Upper lobe of left lung (tissue), 6 donors: ENCODE results near the gene MKKS. TPM values are rescaled to one million over a fixed set of nuclear protein-coding genes. Genes with fewer than 3 reads are reported as not detected.

ENCODE experiments used
- ATAC-seq, 2 donors: fragments of 200-7000 bp; cut with Tn5 transposase; one replicate each; pipeline ENCODE4 v1.9.1; 2022; ENCODE audit warnings: mild to moderate bottlenecking in 2 of 2, moderate library complexity in 2 of 2; ENCODE audit not compliant: low FRiP score in 2 of 2
- DNase-seq, 2 donors: peaks; one replicate each; pipeline ENCODE4 v3.0.0-alpha.2; 2019 to 2020
- H3K27ac ChIP-seq, 4 donors: fragments of 200-600 bp; sonication (generic); one replicate each; pipeline ENCODE4 v1.5.1; 2016 to 2019
- H3K27me3 ChIP-seq, 4 donors: fragments of 200-600 bp; sonication (generic); one replicate each; pipeline ENCODE4 v1.5.1; 2017 to 2019
- H3K36me3 ChIP-seq, 4 donors: fragments of 200-600 bp; sonication (generic); one replicate each; pipeline ENCODE4 v1.5.1; 2016 to 2019
- H3K4me1 ChIP-seq, 4 donors: fragments of 200-600 bp; sonication (generic); one replicate each; pipeline ENCODE4 v1.5.1; 2018 to 2019
- H3K4me3 ChIP-seq, 4 donors: fragments of 200-600 bp; sonication (generic); one replicate each; pipeline ENCODE4 v1.5.1; 2017 to 2019; ENCODE audit warnings: mild to moderate bottlenecking in 2 of 4, moderate library complexity in 1 of 4
- H3K9me3 ChIP-seq, 4 donors: fragments of 200-600 bp; sonication (generic); one replicate each; pipeline ENCODE4 v1.5.1; 2018 to 2019
- EP300 ChIP-seq, 4 donors: sonication (generic); formaldehyde crosslinking; IDR thresholded peaks; one replicate each; pipeline ENCODE4 v1.5.1; 2017; ENCODE audit warnings: antibody characterized with exemption in 4 of 4, control low read depth in 2 of 4
- POLR2A ChIP-seq, 4 donors: fragments of 450-650 bp; IDR thresholded peaks; one replicate each; pipeline ENCODE4 v1.5.1; 2016 to 2017; ENCODE audit warnings: antibody characterized with exemption in 4 of 4, mild to moderate bottlenecking in 2 of 4
- POLR2AphosphoS5 ChIP-seq, 2 donors: sonication (generic); formaldehyde crosslinking; IDR thresholded peaks; one replicate each; pipeline ENCODE4 v1.5.1; 2017; ENCODE audit warnings: antibody characterized with exemption in 2 of 2
- WGBS, 2 donors: methylation state at CpG; one replicate each; pipeline ENCODE4 v1.1.5; 2017 to 2018; 5-methylcytosine and 5-hydroxymethylcytosine counted together
- total RNA-seq, 6 donors: library from RNA; depleted of rRNA in 4 of 6; stranded (reverse); fragments of >200 nt in 4 of 6; gene quantifications; one replicate each; pipeline versions ENCODE4 v1.1.0 to v1.2.1, GENCODE V29; 2016 to 2021
- TF ChIP-seq, protein P1 (sequence below), 6 experiments: fragments of 450-650 bp in 4 of 6; fragments of 200-600 bp in 2 of 6; sonication (generic) in 2 of 6; IDR thresholded peaks; one replicate each; pipeline ENCODE4 v1.5.1; 2016 to 2019; ENCODE audit warnings: antibody characterized with exemption in 6 of 6
- donor health status: DM: no; HTN: no; CAD: no; lungs with moderate emphysema.
- donor health status: DM: no; HTN: yes; CAD: no; lungs with severe emphysema.

Gene MKKS
- total RNA-seq, 6 donors from 2014 or later: 3.1 to 19.3 (median 11.8) TPM

DNA sequence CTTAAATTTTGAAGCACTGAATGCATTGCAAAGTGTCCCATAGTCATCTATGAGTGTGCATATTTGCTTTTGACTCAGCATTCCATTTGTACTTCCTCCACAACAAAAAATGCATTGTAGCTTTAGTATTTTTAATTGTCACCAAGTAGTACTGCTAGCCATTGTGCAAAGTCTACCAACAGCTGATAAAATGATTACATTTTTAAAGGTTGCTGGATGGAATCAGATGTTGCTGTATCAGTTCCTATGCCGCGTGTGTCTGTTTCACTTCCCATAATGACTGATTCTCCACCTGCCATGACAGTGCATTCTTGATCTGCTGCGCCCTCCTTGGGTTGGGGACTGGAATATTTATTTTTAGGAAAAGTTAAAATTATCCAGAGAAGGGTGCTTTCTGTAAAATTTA, 42.3 kb upstream of the MKKS start:
- no peak for DNase-seq
- Histone ChIP-seq H3K4me1 (peaks cover 0 to 7% (median 0%) of the 10 kb centered on the region in 4 donors), H3K4me3 (no peak overlapping the region), H3K36me3 (no peaks in the 10 kb centered on the region), H3K9me3 (no peaks in the 10 kb centered on the region), H3K27me3 (no peaks in the 10 kb centered on the region), H3K27ac (no peak overlapping the region)
- peak in 1 of 2 donors; percentile 72 for ATAC-seq
- 70 to 74% methylated on average over 3 of the region's 3 CpGs for WGBS, 2 donors
- TF ChIP-seq POLR2AphosphoS5 (IDR thresholded peaks at IDR 0.05) (no peak), POLR2A (IDR thresholded peaks at IDR 0.05) (no peak), EP300 (IDR thresholded peaks at IDR 0.05) (no peak)
- TF ChIP-seq, protein P1, sequence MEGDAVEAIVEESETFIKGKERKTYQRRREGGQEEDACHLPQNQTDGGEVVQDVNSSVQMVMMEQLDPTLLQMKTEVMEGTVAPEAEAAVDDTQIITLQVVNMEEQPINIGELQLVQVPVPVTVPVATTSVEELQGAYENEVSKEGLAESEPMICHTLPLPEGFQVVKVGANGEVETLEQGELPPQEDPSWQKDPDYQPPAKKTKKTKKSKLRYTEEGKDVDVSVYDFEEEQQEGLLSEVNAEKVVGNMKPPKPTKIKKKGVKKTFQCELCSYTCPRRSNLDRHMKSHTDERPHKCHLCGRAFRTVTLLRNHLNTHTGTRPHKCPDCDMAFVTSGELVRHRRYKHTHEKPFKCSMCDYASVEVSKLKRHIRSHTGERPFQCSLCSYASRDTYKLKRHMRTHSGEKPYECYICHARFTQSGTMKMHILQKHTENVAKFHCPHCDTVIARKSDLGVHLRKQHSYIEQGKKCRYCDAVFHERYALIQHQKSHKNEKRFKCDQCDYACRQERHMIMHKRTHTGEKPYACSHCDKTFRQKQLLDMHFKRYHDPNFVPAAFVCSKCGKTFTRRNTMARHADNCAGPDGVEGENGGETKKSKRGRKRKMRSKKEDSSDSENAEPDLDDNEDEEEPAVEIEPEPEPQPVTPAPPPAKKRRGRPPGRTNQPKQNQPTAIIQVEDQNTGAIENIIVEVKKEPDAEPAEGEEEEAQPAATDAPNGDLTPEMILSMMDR (IDR thresholded peaks at IDR 0.05): no peak

DNA sequence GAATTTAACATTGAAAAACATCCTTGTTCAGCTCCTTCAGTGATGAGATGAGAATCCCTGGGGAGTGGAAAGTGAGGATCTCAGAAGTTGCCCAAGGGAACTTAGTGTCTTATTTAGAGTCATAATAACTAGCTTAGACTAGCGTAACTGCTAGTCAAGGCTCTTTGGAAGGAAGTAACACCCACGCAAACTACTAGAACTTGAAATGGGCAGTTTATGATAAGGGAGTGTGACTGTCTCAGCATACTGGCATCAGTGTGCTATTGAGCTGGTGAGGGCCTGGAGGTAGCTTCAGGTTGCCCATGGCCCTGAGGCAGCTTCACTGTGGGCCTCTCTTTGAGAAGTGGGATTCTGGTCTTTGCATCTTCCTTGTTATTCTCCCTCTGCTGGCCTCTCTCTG, 41.2 kb upstream of the MKKS start:
- no peak for DNase-seq
- peak overlapping the region in 2 of 4 donors; percentile 3 to 26 for H3K27ac ChIP-seq
- WGBS, 2 donors: 65 to 76% methylated on average over 2 of the region's 2 CpGs

DNA sequence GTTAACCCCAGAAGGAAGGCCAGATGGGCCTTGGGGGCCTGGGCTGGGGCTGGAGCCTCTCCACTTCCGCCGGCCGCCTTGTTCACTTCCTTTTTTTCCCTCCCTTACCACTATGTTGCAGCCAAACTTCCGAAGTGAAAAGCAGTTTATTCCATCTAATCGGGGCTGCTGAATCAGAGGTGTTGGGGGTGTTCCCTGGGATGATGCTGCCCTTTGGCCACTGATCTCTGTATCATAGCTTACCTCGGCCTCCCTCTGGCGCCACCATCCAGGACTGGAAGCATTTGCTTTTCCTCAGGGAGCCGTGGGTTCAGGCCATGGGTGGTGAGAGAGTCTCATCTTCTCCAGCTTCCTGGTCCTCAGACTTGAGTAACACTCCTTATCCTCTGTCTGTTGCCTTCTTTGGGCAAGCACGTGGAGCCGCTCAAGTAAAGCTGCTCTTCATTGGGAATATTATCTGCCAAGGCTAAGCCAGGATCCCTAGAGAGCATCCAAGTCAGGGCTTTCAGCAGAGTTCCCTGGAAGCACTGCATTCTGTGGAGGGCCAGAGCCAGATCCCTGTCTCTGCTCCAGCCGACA, 40.7 kb upstream of the MKKS start:
- peak; percentile 13 to 53 for DNase-seq
- 67 to 73% methylated on average over 11 of the region's 11 CpGs for WGBS, 2 donors
- TF ChIP-seq POLR2A (IDR thresholded peaks at IDR 0.05) (no peak), POLR2AphosphoS5 (IDR thresholded peaks at IDR 0.05) (no peak), EP300 (IDR thresholded peaks at IDR 0.05) (no peak)
- TF ChIP-seq, protein P1 (IDR thresholded peaks at IDR 0.05): no peak
- Histone ChIP-seq H3K36me3 (no peaks in the 10 kb centered on the region), H3K27ac (peak overlapping the region in 1 of 4 donors; percentile 26), H3K27me3 (no peaks in the 10 kb centered on the region), H3K4me3 (no peak overlapping the region), H3K9me3 (no peaks in the 10 kb centered on the region), H3K4me1 (peaks cover 4 to 12% (median 6%) of the 10 kb centered on the region in 4 donors)
- peak; percentile 44 to 45 for ATAC-seq

More for the DNA sequence above, 41.2 kb upstream of the MKKS start:
- H3K36me3 ChIP-seq: no peaks in the 10 kb centered on the region
- ATAC-seq: peak in 1 of 2 donors; percentile 65
- no peaks in the 10 kb centered on the region for H3K27me3 ChIP-seq
- no peak for TF ChIP-seq POLR2A (IDR thresholded peaks at IDR 0.05)
- TF ChIP-seq POLR2AphosphoS5 (IDR thresholded peaks at IDR 0.05): no peak
- no peak for TF ChIP-seq EP300 (IDR thresholded peaks at IDR 0.05)
- TF ChIP-seq, protein P1 (IDR thresholded peaks at IDR 0.05): no peak
- no peak overlapping the region for H3K4me3 ChIP-seq
- peaks cover 0 to 7% (median 2%) of the 10 kb centered on the region in 4 donors for H3K4me1 ChIP-seq
- no peaks in the 10 kb centered on the region for H3K9me3 ChIP-seq

DNA sequence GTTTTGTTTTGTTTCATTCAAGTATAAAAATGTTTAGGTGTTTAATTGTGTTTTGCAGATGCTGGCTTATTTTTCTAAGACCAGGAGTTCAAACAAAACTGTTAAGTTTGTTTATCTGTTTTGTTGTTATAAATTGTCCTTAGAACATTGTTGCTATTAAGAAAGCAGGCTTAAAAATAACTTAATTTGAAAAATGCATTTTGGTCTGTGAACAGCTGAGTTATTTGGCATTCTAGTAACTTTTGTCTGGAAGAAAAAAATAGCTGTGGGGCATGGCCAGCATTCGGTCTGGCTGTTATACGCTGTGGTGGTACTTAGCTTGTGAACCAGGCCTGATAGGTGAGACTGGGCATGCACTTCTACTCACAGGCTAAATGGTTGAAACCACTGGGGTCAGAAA, 38.8 kb upstream of the MKKS start:
- DNase-seq: no peak
- Histone ChIP-seq H3K9me3 (no peaks in the 10 kb centered on the region), H3K27ac (no peak overlapping the region), H3K4me1 (peaks cover 8 to 18% (median 11%) of the 10 kb centered on the region in 4 donors), H3K27me3 (no peaks in the 10 kb centered on the region), H3K36me3 (no peaks in the 10 kb centered on the region), H3K4me3 (no peak overlapping the region)
- ATAC-seq: no peak
- WGBS, 2 donors: 70 to 83% methylated on average over 2 of the region's 2 CpGs
- TF ChIP-seq POLR2A (IDR thresholded peaks at IDR 0.05) (no peak), EP300 (IDR thresholded peaks at IDR 0.05) (no peak), POLR2AphosphoS5 (IDR thresholded peaks at IDR 0.05) (no peak)
- TF ChIP-seq, protein P1 (IDR thresholded peaks at IDR 0.05): no peak

DNA sequence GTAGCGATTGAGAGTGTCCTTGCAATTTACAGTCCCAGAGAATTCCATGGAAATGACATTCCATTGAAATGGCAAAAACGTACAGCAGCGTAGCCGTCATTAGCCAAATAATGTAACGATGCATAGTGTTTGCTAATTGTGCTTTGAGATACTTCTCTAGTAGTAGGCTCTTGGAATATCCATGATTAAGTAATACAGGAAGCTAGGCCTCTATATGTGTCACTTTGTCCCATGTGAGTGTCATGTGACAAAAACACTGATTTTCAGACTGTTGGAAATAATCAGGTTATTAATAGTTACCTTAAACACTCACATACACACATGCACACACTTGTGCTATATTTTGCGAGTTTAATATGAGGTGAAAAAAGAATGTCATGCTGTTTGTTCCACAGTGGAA, 36.3 kb upstream of the MKKS start:
- Histone ChIP-seq H3K4me3 (no peak overlapping the region), H3K27me3 (no peaks in the 10 kb centered on the region), H3K36me3 (no peaks in the 10 kb centered on the region), H3K4me1 (peaks cover 8 to 19% (median 13%) of the 10 kb centered on the region in 4 donors), H3K9me3 (no peaks in the 10 kb centered on the region), H3K27ac (no peak overlapping the region)
- TF ChIP-seq, protein P1 (IDR thresholded peaks at IDR 0.05): no peak
- TF ChIP-seq POLR2A (IDR thresholded peaks at IDR 0.05): no peak
- no peak for TF ChIP-seq POLR2AphosphoS5 (IDR thresholded peaks at IDR 0.05)
- TF ChIP-seq EP300 (IDR thresholded peaks at IDR 0.05): no peak
- ATAC-seq (no peak), DNase-seq (no peak)
- 72% methylated on average over 6 of the region's 6 CpGs for WGBS, 2 donors
